Caki2 (cell line): ENCODE data around the gene MST1R. TPM values are rescaled to one million over a fixed set of nuclear protein-coding genes. Genes with fewer than 3 reads are reported as not detected.

Experiments used
- DNase-seq: peaks from one replicate; pipeline ENCODE4 v3.0.0-alpha.2; 2015; ENCODE audit warnings: low read depth
- in situ Hi-C: cut with HindIII; loops from 2 replicates; pipeline ENCODE4 v1.10.0; 2016; ENCODE audit warnings: low sequenced_read_pairs, low pct_unique_long_range_greater_than_20kb, mixed read lengths
- total RNA-seq: library from RNA; depleted of rRNA; stranded (reverse); fragments of >200 nt; shearing (Covaris generic); gene quantifications from 2 replicates; pipeline ENCODE4 v1.2.3, GENCODE V29; 2014; ENCODE audit warnings: low replicate concordance; rRNA removed

Gene MST1R
- total RNA-seq, 1 experiment from 2014 or later = not detected

- peak; percentile 83 for DNase-seq
- in situ Hi-C loops = no loop called here
Observed at GRCh38 chr3:49856181-49857005, 47.3 kb downstream of the MST1R start, which contains the start of gene TRAIP. Gene TRAIP (minus strand): TSS chr3:49856564. CDS start chr3:49856453, 111 bp downstream.

- no peak for DNase-seq
- in situ Hi-C loops = no loop called here
Observed at GRCh38 chr3:49855662-49856061, 48.0 kb downstream of the MST1R start.

GRCh38 chr3:49845694-49846093, 58.0 kb downstream of the MST1R start:
- DNase-seq = no peak
- in situ Hi-C loops = no loop called here

GRCh38 chr3:49844464-49845183, 59.0 kb downstream of the MST1R start:
- in situ Hi-C loops = no loop called here

GRCh38 chr3:49842843-49843517, 60.7 kb downstream of the MST1R start:
- in situ Hi-C loops = no loop called here
- DNase-seq = no peak

More at GRCh38 chr3:49844464-49845183, 59.0 kb downstream of the MST1R start:
- DNase-seq = no peak

- DNase-seq = no peak
Observed at GRCh38 chr3:49841806-49842205, 61.9 kb downstream of the MST1R start.

GRCh38 chr3:49841126-49841696, 62.5 kb downstream of the MST1R start:
- in situ Hi-C loops = no loop called here
- no peak for DNase-seq

More at GRCh38 chr3:49841806-49842205, 61.9 kb downstream of the MST1R start:
- in situ Hi-C loops = no loop called here

- DNase-seq = no peak
- in situ Hi-C loops = no loop called here
Observed at GRCh38 chr3:49840388-49840787, 63.3 kb downstream of the MST1R start.

- in situ Hi-C loops = no loop called here
- peak; percentile 26 for DNase-seq
Observed at GRCh38 chr3:49839193-49839809, 64.4 kb downstream of the MST1R start.

Other genes with a start within 250 kb of the MST1R start
- 122 and 164 TPM in 2 replicates for gene APEH, start 229.5 kb downstream of the MST1R start, total RNA-seq
- gene MST1, start 214.4 kb downstream of the MST1R start, total RNA-seq = 1.7 TPM in 2 replicates
- gene RNF123, start 214.3 kb downstream of the MST1R start, total RNA-seq = 14.3 and 14.6 TPM in 2 replicates
- not detected in 2 replicates for gene AMIGO3, start 184.2 kb downstream of the MST1R start, total RNA-seq
- 32.1 and 35.9 TPM in 2 replicates for gene GMPPB, start 179.9 kb downstream of the MST1R start, total RNA-seq
- 20.3 and 23.7 TPM in 2 replicates for gene IP6K1, start 117.3 kb downstream of the MST1R start, total RNA-seq
- not detected in 2 replicates for gene CDHR4, start 104.0 kb downstream of the MST1R start, total RNA-seq
- gene INKA1, start 100.6 kb downstream of the MST1R start, total RNA-seq = 0.81 TPM in 1 of 2 replicates, not detected in the other
- gene UBA7, start 89.9 kb downstream of the MST1R start, total RNA-seq = 5.3 and 19.6 TPM in 2 replicates
- 7.0 and 16.5 TPM in 2 replicates for gene TRAIP, start 47.3 kb downstream of the MST1R start, total RNA-seq
- gene CAMKV, start 34.0 kb downstream of the MST1R start, total RNA-seq = not detected in 2 replicates
- gene MON1A, start 25.9 kb upstream of the MST1R start, total RNA-seq = 5.6 and 20.9 TPM in 2 replicates
- 7.1 and 9.6 TPM in 2 replicates for gene RBM6, start 36.3 kb upstream of the MST1R start, total RNA-seq
- 42.3 and 44.1 TPM in 2 replicates for gene RBM5, start 185.0 kb upstream of the MST1R start, total RNA-seq